Hematopoietic multipotent progenitor cell treated with erythropoietin and hydrocortisone succinate and interleukin-3 and kit ligand, for 6 days (in vitro differentiated cells): Measurements from ENCODE around the gene SIPA1.
"Not testable (repeated sequence)": the region's sequence is repeated elsewhere in the genome, so short reads cannot be mapped to it uniquely, and the experiment has no call there.

Source experiments
- DNase-seq: peaks from one replicate; pipeline ENCODE4 v3.0.0-alpha.2; 2015

Gene SIPA1

DNA sequence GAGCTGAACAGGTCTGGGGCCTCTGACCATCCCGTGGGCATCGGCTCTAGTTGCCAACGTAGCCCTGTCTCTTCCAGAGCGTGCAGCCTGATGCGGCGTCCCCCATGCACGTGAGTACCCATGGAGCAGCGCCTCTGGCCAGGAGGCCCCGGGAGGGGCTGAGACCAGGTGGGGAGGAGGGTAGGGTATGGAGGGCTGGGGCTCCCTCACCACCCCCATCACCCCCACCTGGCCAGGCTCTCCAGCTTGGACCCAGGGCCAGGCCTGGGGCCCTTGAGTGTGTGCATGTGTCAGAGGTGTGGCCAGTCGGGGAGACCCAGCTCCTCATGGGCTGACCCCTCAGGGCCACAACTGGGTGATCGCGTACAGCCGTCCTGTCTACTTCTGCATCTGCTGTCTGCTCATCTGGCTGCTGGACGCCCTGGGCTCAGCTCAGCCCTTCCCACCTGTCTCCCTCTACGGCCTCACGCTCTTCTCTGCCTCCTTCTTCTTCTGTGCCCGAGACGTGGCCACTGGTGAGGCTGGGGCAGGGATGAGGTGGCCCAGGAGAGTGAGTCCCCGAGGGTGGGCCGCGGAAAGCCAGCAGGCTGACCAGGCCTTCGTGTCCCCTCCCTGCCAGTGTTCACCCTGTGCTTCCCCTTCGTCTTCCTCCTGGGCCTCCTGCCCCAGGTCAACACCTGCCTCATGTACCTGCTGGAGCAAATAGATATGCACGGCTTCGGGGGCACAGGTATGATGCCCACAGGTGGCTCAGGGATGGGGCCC, 13.9 kb upstream of the SIPA1 start:
- no peak for DNase-seq

DNA sequence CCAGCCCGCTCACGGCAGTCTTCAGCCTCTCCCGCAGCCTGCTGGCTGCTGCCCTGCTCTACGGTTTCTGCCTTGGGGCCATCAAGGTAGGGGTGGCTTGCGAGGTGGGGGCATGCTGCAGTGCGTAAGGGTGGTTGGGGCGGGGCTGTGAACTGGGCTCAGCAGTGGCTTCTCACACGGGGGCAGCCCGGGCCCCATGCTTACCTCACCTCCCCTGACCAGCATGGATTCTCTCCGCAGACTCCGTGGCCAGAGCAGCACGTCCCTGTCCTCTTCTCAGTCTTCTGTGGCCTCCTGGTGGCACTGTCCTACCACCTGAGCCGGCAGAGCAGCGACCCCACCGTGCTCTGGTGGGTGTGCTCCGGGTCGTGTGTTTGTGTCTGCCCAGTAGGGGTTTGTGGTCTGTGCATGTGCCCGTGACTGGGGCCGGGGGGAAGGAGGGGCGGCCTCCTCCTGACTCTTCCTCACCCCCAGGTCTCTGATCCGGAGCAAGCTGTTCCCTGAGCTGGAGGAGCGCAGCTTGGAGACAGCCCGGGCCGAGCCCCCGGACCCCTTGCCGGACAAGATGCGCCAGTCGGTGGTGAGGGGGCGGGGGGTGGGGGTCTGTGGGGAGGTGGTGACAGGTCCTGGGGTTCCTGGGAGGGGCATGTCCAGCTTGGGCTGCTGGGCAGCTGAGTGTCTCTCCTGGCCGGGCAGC, 12.8 kb upstream of the SIPA1 start:
- no peak for DNase-seq

DNA sequence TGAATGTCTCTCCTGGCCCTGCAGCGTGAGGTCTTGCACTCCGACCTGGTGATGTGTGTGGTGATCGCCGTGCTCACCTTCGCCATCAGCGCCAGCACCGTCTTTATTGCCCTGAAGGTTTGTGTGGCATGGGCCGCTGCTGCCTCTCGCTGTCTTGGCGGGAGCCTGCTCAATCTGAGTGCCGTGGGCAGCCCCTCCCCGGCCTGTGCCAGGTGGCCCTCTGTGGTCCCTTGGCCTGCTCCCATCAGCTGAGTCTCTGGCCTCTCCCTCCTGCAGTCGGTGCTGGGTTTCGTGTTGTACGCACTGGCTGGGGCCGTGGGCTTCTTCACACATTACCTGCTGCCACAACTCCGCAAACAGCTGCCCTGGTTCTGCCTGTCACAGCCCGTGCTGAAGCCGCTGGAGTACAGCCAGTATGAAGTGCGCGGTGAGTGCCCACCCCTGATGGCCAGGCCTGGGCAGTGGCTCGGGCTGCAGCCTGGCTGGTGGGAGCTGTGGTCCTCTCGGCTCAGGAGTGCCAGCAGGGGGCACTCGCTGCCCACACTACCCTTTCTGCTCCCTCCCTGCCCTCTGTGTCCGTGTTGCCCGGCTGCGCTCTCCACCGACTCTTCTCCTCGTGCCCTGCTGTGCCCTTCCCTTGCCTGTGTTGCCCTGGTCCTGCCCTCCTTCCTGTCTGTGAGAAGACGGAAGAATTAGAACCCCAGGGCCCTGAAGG, 12.1 kb upstream of the SIPA1 start:
- DNase-seq: peak; percentile 83

DNA sequence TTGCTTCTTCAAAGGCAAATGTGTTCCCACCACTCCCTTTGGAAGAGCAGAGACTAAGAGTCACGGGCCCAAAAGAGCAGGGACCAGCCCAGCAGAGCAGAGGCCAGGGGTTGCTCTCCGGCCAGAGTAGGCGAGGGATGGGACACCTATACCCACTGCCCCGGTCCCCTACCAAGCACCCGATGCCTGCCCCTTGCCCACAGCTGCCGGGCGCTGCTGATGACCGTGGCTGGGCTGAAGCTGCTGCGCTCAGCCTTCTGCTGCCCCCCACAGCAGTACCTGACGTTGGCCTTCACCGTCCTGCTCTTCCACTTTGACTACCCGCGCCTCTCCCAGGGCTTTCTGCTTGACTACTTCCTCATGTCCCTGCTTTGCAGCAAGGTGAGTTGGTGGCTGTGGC, 10.7 kb upstream of the SIPA1 start:
- no peak for DNase-seq

DNA sequence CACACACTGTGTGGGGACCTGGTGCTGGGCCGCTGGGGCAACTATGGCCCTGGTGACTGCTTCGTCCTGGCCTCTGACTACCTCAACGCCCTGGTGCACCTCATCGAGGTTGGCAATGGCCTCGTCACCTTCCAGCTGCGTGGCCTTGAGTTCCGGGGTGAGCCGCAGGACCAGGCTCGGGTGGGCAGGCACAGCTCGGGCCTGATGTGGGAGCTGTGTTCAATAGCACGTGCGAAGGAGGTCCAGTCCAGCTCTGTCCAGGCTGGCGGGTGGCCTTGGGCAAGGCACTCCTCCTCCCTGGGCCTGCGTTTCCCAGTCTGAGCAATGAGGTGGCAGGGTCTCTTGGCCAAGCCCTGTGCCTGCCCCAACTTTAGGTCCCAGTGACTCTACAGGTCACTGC, 8.3 kb upstream of the SIPA1 start:
- no peak for DNase-seq

DNA sequence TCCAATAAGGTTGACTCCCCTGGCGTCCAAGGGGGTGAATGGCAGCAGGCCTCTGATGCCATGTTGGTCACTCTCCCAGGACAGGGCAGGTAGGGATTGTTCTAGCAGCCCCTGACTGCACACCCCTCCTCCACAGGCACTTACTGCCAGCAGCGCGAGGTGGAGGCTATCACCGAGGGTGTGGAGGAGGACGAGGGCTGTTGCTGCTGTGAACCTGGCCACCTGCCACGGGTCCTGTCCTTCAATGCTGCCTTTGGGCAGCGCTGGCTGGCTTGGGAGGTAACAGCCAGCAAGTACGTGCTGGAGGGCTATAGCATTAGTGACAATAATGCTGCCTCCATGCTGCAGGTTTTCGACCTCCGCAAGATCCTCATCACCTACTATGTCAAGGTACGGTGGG, 7.7 kb upstream of the SIPA1 start:
- no peak for DNase-seq

DNA sequence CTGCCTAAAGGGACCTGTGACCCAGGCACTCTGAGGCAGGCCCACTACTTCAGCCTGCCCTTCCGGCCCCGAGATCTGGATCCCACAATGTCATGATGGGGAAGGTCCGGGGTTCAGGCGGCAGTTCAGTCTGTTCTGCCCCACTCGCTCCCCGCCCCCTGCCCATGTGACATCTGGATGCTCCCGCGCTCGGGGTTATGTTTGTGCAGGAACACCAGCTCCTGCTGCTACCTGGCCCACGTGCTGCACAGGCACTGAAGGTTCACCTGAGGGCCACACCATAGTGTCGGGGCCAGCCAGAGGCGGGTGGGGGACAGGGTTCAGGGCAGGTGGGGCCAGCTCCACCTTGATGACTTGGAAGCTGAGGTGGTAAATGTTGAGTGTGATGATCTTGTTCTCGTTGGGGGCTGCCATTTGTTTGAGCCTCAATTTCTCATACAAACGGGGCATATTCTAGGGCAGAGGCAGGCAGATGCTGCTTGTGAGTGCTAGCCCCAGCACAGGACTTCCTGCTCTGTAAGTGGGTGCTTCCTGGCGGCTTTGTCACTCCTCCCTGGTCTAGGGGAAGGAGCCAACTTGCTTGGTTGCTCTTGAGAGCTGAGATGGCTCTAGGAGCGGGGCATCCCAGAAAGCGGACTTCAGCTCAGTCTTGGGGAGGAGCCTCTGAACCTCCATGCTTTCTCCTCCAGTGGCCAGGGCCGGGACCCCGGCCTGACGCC, 4.4 kb upstream of the SIPA1 start:
- no peak for DNase-seq

DNA sequence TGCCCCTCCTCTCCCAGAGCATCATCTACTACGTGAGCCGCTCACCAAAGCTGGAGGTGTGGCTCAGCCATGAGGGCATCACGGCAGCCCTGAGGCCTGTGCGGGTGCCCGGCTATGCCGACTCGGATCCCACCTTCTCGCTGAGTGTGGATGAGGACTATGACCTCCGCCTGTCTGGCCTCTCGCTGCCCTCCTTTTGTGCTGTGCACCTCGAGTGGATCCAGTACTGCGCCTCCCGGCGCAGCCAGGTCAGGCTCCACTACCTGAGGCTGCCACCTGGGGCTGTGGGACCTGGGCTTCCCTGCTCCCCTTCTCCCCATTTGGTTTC, 3.8 kb upstream of the SIPA1 start:
- DNase-seq: no peak

DNA sequence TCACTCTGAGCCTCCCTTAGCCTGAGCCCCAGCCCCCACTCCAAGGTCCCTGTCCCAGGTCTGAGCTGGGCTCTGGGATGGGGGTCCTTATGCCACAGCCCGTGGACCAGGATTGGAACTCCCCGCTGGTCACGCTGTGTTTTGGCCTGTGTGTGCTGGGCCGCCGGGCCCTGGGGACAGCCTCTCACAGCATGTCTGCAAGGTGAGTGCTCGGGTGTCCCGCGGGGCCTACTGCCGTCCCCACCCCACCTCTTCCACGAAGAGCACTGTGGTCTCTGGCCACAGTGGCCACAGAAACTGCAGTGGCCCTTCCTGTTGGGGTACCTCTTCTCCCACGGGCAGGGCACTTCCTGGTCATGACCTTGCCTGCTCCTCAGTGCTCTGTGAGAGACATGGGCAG, 3.5 kb upstream of the SIPA1 start:
- no peak for DNase-seq

DNA sequence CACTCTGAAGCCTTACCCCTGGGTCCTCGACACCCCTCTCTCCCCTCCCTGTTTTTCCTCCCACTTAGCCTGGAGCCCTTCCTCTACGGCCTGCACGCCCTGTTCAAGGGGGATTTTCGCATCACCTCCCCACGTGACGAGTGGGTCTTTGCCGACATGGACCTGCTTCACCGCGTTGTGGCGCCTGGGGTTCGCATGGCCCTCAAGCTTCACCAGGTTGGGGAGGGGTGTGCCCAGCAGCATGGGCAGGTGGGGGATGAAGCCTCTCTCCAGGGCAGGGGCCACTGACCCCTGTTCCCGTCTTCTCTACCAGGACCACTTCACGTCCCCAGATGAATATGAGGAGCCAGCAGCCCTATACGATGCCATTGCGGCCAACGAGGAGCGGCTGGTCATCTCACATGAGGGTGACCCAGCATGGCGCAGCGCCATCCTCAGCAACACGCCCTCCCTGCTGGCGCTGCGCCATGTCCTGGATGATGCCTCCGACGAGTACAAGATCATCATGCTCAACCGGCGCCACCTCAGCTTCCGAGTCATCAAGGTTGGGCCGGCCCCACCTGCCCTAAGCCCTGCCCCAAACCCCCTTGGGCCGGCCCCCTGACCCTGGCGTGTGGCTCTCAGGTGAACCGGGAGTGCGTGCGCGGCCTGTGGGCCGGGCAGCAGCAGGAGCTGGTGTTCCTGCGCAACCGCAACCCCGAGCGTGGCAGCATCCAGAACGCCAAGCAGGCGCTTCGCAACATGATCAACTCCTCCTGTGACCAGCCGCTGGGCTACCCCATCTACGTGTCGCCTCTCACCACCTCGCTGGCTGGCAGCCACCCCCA, 2.8 kb upstream of the SIPA1 start:
- DNase-seq: no peak

DNA sequence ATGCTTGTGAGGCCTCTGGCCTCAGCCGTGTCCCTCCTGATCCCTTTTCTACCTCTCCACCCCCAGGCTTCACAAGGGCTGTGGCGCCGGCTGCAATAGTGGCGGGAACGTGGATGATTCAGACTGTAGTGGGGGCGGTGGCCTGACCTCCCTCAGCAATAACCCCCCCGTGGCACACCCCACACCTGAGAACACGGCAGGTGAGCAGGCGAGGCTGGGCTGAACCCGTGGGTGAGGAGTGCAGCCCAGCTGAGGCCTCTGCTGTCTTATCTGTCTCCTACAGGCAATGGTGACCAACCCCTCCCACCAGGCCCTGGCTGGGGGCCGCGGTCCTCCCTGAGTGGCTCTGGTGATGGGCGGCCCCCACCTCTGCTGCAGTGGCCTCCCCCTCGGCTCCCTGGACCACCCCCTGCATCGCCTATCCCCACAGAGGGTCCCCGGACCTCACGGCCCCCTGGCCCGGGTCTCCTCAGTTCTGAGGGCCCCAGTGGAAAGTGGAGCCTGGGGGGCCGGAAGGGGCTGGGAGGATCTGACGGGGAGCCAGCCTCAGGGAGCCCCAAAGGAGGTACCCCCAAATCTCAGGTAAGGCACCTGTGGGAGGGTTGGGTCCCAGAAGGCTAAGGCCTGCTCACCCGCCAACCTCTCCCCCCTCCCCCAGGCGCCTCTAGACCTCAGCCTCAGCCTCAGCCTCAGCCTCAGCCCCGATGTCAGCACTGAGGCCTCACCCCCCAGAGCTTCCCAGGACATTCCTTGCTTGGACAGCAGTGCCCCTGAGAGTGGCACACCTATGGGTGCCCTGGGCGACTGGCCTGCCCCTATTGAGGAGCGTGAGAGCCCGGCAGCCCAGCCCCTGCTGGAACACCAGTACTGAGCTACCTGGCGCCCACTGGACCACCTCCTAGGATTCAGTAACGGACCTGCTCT, 1.5 kb upstream of the SIPA1 start:
- peak; percentile 76 for DNase-seq

DNA sequence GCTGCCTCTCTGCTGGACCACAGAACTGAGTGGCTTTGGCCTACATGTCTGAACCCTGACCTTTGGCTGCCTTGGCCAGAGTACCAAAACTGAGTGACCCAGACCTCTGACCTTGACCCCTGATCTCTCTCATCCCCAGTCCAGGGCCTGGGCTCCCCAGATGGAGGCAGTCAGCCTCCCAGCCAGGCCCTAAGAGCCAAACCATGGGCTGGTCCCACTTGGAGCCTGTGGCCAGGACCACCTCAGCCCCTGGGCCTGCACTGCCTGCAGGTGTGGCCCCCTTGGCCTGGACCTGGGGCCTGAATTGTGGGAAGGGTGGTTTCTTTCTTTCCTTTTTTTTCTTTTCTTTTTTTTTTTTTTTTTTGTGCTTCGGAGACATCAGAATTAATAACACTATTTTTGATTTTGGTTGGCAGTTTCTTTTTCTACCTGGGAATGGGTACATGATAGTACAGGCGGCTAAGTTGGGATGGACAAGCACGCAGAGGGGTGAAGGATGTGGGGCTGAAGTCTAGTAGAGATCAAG, 806 bp upstream of the SIPA1 start:
- DNase-seq: no peak

DNA sequence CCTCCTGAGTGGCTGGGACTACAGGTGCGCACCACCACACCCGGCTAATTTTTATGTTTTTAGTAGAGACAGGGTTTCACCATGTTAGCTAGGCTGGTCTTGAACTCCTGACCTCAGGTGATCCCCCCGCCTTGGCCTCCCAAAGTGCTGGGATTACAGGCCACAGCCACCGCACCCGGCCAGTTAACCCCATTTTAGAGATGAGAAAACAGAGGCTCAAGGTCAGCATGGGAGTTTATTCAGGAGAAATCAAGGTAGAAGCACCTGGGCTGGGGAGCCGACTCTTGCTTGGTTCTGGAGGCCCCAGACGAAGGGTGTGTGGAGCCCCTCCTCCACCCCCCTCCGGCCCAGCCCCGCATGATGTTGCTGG, 1.3 kb downstream of the SIPA1 start:
- DNase-seq: not testable (repeated sequence)

DNA sequence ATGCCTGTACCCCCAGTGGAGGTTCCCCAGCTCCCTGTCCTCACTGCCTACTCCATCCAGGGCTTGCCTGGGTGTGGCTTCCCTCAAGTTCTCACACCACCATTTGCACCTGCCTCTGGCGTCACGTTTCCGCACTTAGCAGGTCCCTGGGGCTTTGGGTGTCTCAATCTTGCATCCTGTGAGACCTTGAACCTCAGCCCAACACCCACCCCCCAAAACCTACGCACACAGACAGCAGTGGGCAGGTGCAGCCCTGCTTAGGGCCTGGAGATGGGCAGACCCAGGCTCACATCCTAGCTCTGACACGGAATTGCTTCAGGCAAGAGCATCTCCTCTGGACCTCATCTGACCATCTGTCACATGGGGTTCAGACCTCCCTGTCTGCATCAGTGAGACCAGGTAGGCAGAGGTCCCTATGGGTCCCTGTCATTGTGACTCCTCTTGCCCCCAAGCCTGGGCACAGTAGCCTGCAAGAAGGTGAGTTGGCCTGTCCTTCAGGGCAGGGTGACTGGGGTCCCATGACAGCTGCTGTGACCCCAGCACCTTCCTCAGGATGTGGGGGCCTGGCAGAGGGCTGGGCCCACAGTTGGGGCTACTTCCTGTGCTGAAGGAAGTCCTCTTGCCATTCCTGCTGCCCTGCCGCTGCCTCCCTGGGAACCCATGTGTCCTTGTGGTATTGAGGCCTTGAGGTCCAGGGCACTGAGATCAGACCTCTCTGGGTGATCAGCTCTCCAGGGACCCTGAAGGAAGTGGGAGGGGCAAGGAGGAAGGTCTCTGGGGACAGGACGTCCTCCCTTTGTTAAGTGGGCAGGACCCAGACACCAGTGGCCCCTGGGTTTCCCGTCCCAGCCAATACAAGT, 2.0 kb downstream of the SIPA1 start:
- DNase-seq: peak; percentile 37

DNA sequence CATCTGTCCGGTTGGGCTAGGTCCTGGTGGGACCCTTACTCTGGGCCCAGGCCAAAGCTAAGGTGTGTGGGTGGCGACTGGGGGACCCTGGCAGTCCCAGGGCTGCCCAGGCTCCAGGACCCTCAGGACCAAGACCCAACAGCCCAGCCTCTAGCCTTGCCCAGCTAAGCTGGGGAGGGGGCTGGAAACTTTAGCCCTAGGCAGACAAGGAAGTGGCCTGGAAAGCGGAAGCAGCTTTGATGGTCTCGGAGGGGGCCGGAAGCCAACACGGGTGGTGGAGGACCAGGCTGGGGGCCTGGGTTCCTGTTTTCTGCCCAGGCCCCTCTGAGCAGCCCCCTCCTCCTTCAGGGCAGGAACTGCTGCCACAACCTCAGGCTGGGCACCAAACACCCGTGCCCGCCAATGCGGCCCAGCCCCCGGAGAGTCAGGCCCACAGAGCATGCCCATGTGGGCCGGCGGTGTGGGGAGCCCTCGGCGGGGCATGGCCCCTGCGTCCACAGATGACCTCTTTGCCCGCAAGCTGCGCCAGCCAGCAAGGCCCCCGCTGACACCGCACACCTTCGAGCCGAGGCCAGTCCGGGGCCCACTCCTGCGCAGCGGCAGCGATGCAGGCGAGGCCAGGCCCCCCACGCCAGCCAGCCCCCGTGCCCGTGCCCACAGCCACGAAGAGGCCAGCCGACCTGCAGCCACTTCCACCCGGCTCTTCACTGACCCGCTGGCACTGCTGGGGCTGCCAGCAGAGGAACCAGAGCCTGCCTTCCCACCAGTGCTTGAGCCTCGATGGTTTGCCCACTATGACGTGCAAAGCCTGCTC, 2.8 kb downstream of the SIPA1 start:
- DNase-seq: peak; percentile 79

DNA sequence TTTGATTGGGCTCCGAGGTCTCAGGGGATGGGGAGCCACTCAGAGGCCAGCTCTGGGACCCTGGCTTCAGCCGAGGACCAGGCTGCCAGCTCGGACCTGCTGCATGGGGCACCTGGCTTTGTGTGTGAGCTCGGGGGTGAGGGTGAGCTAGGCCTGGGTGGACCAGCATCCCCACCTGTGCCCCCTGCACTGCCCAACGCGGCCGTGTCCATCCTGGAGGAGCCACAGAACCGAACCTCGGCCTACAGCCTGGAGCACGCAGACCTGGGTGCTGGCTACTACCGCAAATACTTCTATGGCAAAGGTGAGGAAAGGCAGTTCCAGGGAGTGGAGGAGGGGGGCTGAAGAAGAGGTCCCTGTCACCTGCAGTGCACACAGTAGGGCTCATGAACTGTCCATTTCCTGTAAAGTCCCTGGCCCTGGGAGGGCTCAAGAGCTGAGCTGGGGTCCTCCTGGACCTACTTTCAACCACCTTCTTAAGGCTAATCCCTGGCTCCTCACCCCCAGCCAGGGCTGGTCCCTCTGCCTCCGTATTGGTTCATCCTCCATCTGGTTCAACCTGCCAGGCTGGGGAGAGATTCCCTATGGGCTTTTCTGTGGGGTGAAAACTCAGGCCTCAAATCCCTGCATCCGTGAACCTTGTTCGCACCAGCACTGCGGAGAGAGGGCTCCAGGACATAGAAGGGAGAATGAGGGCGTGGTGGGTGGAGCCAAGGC, 3.6 kb downstream of the SIPA1 start:
- DNase-seq: peak; percentile 17

DNA sequence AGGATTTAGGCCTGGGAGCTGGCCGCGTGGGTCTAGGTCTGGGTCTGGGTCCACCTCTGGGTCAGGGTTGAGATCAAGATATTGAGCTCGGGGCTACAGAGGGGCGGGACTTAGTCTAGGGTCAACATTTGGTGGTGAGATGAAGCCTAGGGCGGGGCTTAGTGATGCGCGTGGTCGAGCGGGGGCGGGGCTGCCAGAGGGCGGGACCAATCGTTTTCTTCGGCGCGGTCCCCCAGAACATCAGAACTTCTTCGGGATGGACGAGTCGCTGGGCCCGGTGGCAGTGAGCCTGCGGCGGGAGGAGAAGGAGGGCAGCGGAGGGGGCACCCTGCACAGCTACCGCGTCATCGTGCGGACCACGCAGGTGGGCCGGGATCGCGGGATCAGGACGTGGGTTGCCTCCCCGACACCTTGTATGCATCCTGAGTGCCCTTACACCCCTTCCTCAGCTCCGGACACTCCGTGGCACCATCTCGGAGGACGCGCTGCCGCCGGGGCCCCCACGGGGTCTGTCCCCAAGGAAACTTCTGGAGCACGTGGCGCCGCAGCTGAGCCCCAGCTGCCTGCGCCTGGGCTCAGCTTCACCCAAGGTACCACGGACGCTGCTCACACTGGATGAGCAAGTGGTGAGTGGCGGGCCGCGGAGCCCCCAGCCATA, 4.2 kb downstream of the SIPA1 start:
- peak; percentile 47 for DNase-seq

DNA sequence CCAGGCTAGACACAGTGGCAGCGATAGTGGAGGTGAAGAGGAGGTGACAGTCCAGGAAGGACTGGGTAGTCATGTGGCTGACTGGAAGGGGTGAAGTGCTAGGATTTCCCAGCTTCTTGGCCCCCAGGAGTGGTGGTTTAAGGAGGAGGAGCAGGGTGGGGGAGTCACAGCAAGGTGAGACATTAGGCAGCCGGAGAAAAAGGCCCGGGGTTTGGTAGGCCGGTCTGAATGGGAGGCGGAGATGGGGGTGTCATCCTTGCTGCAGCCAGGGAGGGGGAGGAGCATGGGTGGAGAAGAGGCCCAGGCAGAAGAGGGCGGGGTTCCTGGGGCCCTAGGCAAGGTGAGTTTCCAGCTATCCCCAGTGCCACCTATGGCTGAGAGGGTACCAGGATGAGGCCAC, 6.1 kb downstream of the SIPA1 start:
- DNase-seq: peak; percentile 32
